H9 (cell line): ENCODE data around the gene LASP1NB.

Source experiments
- DNase-seq: peaks from one replicate; pipeline ENCODE4 v3.0.0-alpha.2; 2017
- H2AFZ ChIP-seq: one replicate; pipeline ENCODE4 v1.6.1; 2013; ENCODE audit warnings: mild to moderate bottlenecking, low read length, control low read depth, moderate library complexity
- H2AK5ac ChIP-seq: 2 replicates; pipeline ENCODE4 v1.6.1; 2013; ENCODE audit warnings: low read length, control low read depth, mixed read lengths; ENCODE audit not compliant: insufficient read length
- H2BK120ac ChIP-seq: one replicate; pipeline ENCODE4 v1.6.1; 2013; ENCODE audit warnings: low read depth, mild to moderate bottlenecking, low read length, control low read depth, inconsistent platforms; ENCODE audit not compliant: poor library complexity, severe bottlenecking
- H2BK12ac ChIP-seq: 2 replicates; pipeline ENCODE4 v1.6.1; 2013; ENCODE audit warnings: low read length, control low read depth, mixed read lengths, low read depth; ENCODE audit not compliant: insufficient read length
- H2BK15ac ChIP-seq: 2 replicates; pipeline ENCODE4 v1.6.1; 2013; ENCODE audit warnings: low read depth, low read length, control low read depth
- H2BK20ac ChIP-seq: one replicate; pipeline ENCODE4 v1.6.1; 2013; ENCODE audit warnings: low read depth, mild to moderate bottlenecking, low read length, control low read depth, inconsistent platforms; ENCODE audit not compliant: poor library complexity, severe bottlenecking
- H2BK5ac ChIP-seq: 2 replicates; pipeline ENCODE4 v1.6.1; 2013; ENCODE audit warnings: low read length, control low read depth, mixed read lengths; ENCODE audit not compliant: insufficient read length
- H3K14ac ChIP-seq: 2 replicates; pipeline ENCODE4 v1.6.1; 2013; ENCODE audit warnings: low read length, control low read depth; ENCODE audit not compliant: insufficient read depth
- H3K18ac ChIP-seq: 2 replicates; pipeline ENCODE4 v1.6.1; 2013; ENCODE audit warnings: low read depth, mild to moderate bottlenecking, mixed read lengths, low read length, control low read depth; ENCODE audit not compliant: insufficient read length
- H3K23ac ChIP-seq: 2 replicates; pipeline ENCODE4 v1.6.1; 2013; ENCODE audit warnings: low read length, control low read depth, mixed read lengths, low read depth; ENCODE audit not compliant: insufficient read length
- H3K23me2 ChIP-seq: 2 replicates; pipeline ENCODE4 v1.6.1; 2013; ENCODE audit warnings: low read depth, mild to moderate bottlenecking, mixed read lengths, low read length, control low read depth; ENCODE audit not compliant: insufficient read length, poor library complexity, severe bottlenecking
- H3K27ac ChIP-seq: 2 replicates; pipeline ENCODE4 v1.5.1; 2013; ENCODE audit warnings: low read length, control low read depth, mixed read lengths, low read depth; ENCODE audit not compliant: insufficient read length
- H3K27me3 ChIP-seq: 2 replicates; pipeline ENCODE4 v1.6.1; 2013; ENCODE audit warnings: low read length, control low read depth, inconsistent platforms; ENCODE audit not compliant: insufficient read depth
- H3K4ac ChIP-seq: 2 replicates; pipeline ENCODE4 v1.6.1; 2013; ENCODE audit warnings: low read depth, mild to moderate bottlenecking, control low read depth, inconsistent platforms, low read length, moderate library complexity
- H3K4me1 ChIP-seq: 2 replicates; pipeline ENCODE4 v1.6.1; 2013; ENCODE audit warnings: low read length, control low read depth, inconsistent platforms; ENCODE audit not compliant: insufficient read depth
- H3K4me2 ChIP-seq: 2 replicates; pipeline ENCODE4 v1.6.1; 2013; ENCODE audit warnings: low read length, control low read depth, mixed read lengths; ENCODE audit not compliant: insufficient read length, insufficient read depth
- H3K56ac ChIP-seq: 2 replicates; pipeline ENCODE4 v1.6.1; 2013; ENCODE audit warnings: low read depth, mild to moderate bottlenecking, mixed read lengths, low read length, control low read depth; ENCODE audit not compliant: insufficient read length
- H3K79me1 ChIP-seq: 2 replicates; pipeline ENCODE4 v1.6.1; 2013; ENCODE audit warnings: low read depth, mild to moderate bottlenecking, moderate library complexity, low read length, control low read depth, inconsistent platforms; ENCODE audit not compliant: insufficient read depth, poor library complexity, severe bottlenecking
- H3K79me2 ChIP-seq: 2 replicates; pipeline ENCODE4 v1.6.1; 2013; ENCODE audit warnings: low read length, control low read depth, inconsistent platforms; ENCODE audit not compliant: insufficient read depth
- H3K9ac ChIP-seq: 2 replicates; pipeline ENCODE4 v1.6.1; 2013; ENCODE audit warnings: low read length, control low read depth, mixed read lengths; ENCODE audit not compliant: insufficient read length; ENCODE audit errors: extremely low read depth
- H3K9me3 ChIP-seq: one replicate; pipeline ENCODE4 v1.6.1; 2013; ENCODE audit warnings: low read depth, low read length, inconsistent platforms; ENCODE audit not compliant: control insufficient read depth
- H3T11ph ChIP-seq: one replicate; pipeline ENCODE4 v1.6.1; 2013; ENCODE audit warnings: mild to moderate bottlenecking, low read length, control low read depth, inconsistent platforms
- H4K20me1 ChIP-seq: one replicate; pipeline ENCODE4 v1.6.1; 2013; ENCODE audit not compliant: control insufficient read depth, insufficient read length, insufficient read depth
- H4K5ac ChIP-seq: 2 replicates; pipeline ENCODE4 v1.6.1; 2013; ENCODE audit warnings: low read depth, mild to moderate bottlenecking, mixed read lengths, low read length, control low read depth; ENCODE audit not compliant: insufficient read length
- H4K8ac ChIP-seq: replicated peaks from 2 replicates; pipeline ENCODE4 v1.6.1; 2013; ENCODE audit warnings: low read length, control low read depth, mixed read lengths, low read depth; ENCODE audit not compliant: insufficient read length
- H4K91ac ChIP-seq: 2 replicates; pipeline ENCODE4 v1.6.1; 2013; ENCODE audit warnings: low read depth, mild to moderate bottlenecking, moderate library complexity, mixed read lengths, low read length, control low read depth; ENCODE audit not compliant: insufficient read length
- H3K27ac Mint-ChIP-seq, 3 experiments: 2 replicates in 2 of 3; 3 replicates in 1 of 3; pipeline ENCODE4 v1.8.0; 2020 to 2021; ENCODE audit warnings: mixed read lengths in 3 of 3, mild to moderate bottlenecking in 1 of 3, moderate library complexity in 1 of 3
- H3K27me3 Mint-ChIP-seq: 2 replicates; pipeline ENCODE4 v1.8.0; 2021; ENCODE audit warnings: low read depth, mild to moderate bottlenecking, moderate library complexity, mixed read lengths
- H3K36me3 Mint-ChIP-seq, 3 experiments: 2 replicates in 2 of 3; 3 replicates in 1 of 3; pipeline ENCODE4 v1.8.0; 2020 to 2021; ENCODE audit warnings: low read depth in 3 of 3, mixed read lengths in 3 of 3; ENCODE audit not compliant: insufficient read depth in 1 of 3
- H3K4me1 Mint-ChIP-seq, 2 experiments: 2 replicates each; pipeline ENCODE4 v1.8.0; 2020; ENCODE audit warnings: mixed read lengths in 2 of 2
- H3K4me3 Mint-ChIP-seq, 2 experiments: 2 replicates in 1 of 2; 3 replicates in 1 of 2; pipeline ENCODE4 v1.8.0; 2020 to 2021; ENCODE audit warnings: mild to moderate bottlenecking in 2 of 2, mixed read lengths in 2 of 2, moderate library complexity in 1 of 2
- H3K9me3 Mint-ChIP-seq, 2 experiments: 2 replicates in 1 of 2; 3 replicates in 1 of 2; pipeline ENCODE4 v1.8.0; 2020; ENCODE audit warnings: mild to moderate bottlenecking in 2 of 2, mixed read lengths in 2 of 2, moderate library complexity in 1 of 2
- WGBS: extraction: QIAGEN DNeasy Blood & Tissue Kit; methylation state at CpG from one replicate; pipeline ENCODE4 v1.1.7; 2013; ENCODE audit warnings: missing lambda C conversion rate, low lambda C conversion rate, mixed read lengths; ENCODE audit not compliant: insufficient read length; ENCODE audit errors: extremely low coverage; 5-methylcytosine and 5-hydroxymethylcytosine counted together
- TF ChIP-seq, protein P1 (sequence below): fragments of 200-600 bp; sonication (generic); conservative IDR thresholded peaks from 3 replicates; pipeline ENCODE4 v1.8.0; 2021; ENCODE audit warnings: antibody characterized with exemption, mild to moderate bottlenecking

Gene LASP1NB

DNA sequence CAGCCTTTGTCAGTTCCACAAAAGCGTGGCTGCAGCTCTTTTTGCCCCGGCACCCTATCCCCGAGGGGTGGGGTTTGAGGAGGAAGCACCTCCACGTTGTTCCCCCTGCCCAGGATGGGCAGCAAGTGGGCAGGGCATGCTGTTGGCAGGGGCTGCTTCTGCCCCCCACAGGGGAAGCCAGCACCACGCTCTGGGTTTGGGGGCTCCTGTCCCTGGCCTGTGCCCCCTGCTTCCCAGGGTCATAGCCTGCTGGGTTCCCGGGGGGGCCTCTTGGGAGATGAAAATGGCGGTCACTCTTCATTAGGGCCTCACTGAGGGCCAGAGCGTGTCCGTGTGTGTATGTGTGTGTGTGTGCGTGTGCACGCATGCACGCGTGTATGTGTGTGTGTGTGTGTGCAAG is 32.8 kb upstream of the LASP1NB start:
- peak overlapping the region in 1 of 3 experiments; percentile 88; a peak in 1 of 7 replicates for H3K27ac Mint-ChIP-seq
- H3K4me3 Mint-ChIP-seq, result peak overlapping the region in 1 of 2 experiments; percentile 40; a peak in 1 of 5 replicates
- Histone ChIP-seq H3T11ph (no peak overlapping the region), H3K79me1 (no peaks in the 10 kb centered on the region), H4K8ac (no peak overlapping the region), H3K23me2 (no peaks in the 10 kb centered on the region), H2BK20ac (no peak overlapping the region), H2BK5ac (no peak overlapping the region), H3K9me3 (no peaks in the 10 kb centered on the region), H3K27ac (no peak overlapping the region), H2AFZ (no peak overlapping the region), H2BK12ac (no peak overlapping the region), H3K4ac (no peak overlapping the region), H3K14ac (no peak overlapping the region), H3K18ac (no peak overlapping the region), H3K79me2 (0 out of 2 replicates have a peak, but pooled peaks cover 2% of the 10 kb centered on the region), H2AK5ac (no peak overlapping the region), H3K4me2 (no peak overlapping the region), H4K5ac (no peak overlapping the region), H3K27me3 (no peaks in the 10 kb centered on the region), H3K56ac (no peak overlapping the region), H3K4me1 (no peaks in the 10 kb centered on the region), H2BK15ac (no peak overlapping the region), H3K9ac (no peak overlapping the region), H4K91ac (no peak overlapping the region), H4K20me1 (peaks cover 2% of the 10 kb centered on the region), H3K23ac (no peak overlapping the region), H2BK120ac (no peak overlapping the region)
- peaks cover 4 to 50% (median 37%) of the 10 kb centered on the region in 3 experiments; a peak in 5 of 7 replicates for H3K36me3 Mint-ChIP-seq
- TF ChIP-seq, protein P1, sequence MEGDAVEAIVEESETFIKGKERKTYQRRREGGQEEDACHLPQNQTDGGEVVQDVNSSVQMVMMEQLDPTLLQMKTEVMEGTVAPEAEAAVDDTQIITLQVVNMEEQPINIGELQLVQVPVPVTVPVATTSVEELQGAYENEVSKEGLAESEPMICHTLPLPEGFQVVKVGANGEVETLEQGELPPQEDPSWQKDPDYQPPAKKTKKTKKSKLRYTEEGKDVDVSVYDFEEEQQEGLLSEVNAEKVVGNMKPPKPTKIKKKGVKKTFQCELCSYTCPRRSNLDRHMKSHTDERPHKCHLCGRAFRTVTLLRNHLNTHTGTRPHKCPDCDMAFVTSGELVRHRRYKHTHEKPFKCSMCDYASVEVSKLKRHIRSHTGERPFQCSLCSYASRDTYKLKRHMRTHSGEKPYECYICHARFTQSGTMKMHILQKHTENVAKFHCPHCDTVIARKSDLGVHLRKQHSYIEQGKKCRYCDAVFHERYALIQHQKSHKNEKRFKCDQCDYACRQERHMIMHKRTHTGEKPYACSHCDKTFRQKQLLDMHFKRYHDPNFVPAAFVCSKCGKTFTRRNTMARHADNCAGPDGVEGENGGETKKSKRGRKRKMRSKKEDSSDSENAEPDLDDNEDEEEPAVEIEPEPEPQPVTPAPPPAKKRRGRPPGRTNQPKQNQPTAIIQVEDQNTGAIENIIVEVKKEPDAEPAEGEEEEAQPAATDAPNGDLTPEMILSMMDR, result no peak
- H3K9me3 Mint-ChIP-seq, result no peaks in the 10 kb centered on the region
- H3K4me1 Mint-ChIP-seq, result peaks cover 9 to 15% of the 10 kb centered on the region in 2 experiments
- peak; percentile 31 for DNase-seq
- no peaks in the 10 kb centered on the region for H3K27me3 Mint-ChIP-seq
- no CpG with 5 or more reads among the region's 13 CpGs for WGBS
